Mucosa of gallbladder (tissue), 1 donor: ENCODE results near the gene ZFP42. TPM values are rescaled to one million over a fixed set of nuclear protein-coding genes. Genes with fewer than 3 reads are reported as not detected.
"Not testable (repeated sequence)": the region's sequence is repeated elsewhere in the genome, so short reads cannot be mapped to it uniquely, and the experiment has no call there.

Experiments
- DNase-seq: peaks from one replicate; pipeline ENCODE4 v3.0.0-alpha.2; 2020; ENCODE audit warnings: low spot score
- total RNA-seq: library from RNA; stranded (reverse); gene quantifications from one replicate; pipeline ENCODE4 v1.2.1, GENCODE V29; 2021
- donor health status: DM: no; HTN: no; CAD: no.

ZFP42 gene
- total RNA-seq, 1 donor from 2014 or later = 0.09 TPM

DNA sequence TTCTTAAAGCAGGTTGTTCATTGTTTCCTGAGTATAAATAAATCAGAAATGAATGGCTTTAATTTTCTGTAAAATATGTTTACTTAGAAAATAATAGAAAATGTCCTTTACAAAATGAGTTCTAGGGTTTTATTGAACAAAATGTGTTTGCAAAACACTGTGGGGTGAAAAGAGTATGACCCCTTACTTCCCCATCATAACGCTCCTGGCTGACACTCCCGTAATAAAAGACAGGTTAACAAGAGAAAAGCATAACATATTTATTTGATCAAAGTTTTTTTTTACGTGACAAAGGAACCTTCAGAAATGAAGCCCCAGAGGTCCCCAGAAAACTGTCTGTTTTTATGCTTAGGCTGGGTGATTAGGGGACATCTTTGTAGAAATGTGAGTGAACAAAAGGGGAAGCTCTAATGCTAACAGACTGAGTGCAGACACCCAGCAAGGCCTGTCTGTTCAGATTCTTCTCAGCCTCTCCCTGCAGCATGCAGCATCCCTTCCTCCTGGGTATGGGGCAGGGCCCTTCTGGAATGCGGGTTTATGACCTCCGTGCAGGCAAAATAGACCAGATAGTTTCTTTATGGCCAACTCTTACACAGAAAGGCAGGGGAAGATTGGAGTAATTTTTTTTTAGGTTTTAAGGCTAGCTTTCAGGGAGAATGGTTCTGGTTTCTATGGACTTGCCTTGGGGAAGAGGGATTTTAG, 26.1 kb downstream of the ZFP42 start:
- DNase-seq = no peak

DNA sequence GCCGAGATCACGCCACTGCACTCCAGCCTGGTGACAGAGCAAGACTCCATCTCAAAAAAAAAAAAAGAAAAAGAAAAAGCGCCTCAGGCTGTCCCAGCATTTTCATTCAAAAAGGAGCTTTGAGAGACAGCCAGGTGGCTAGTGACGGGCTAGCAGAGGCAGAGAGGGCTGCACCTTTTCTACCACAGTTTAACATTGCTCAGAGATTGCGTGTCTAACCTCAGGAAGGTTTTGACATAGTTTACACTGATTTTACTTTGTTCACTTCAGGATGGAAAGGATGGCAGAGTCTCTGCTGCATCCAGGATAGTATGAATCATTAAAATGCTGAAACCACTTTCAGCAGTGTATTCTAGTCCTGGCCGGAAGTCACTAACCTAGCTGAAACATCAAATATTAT, 28.1 kb downstream of the ZFP42 start:
- no peak for DNase-seq

DNA sequence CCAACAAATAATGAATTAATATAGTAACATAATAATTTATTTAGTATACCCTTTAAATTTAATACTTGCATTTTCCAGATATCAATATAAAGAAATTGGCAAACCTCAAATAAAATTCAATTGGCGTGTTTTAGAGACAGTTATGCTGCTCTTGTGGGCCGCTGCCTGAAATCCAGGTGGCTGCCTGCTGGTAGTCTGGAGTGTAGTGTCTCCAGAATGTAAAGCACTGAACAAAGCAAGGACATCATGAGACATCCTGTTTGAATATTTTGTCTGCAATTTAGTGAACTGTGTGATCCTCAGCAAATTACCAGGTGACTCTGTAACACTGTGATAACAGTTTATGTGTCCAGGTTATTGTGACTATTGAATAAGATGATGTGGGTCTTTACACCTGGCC, 29.9 kb downstream of the ZFP42 start:
- no peak for DNase-seq

DNA sequence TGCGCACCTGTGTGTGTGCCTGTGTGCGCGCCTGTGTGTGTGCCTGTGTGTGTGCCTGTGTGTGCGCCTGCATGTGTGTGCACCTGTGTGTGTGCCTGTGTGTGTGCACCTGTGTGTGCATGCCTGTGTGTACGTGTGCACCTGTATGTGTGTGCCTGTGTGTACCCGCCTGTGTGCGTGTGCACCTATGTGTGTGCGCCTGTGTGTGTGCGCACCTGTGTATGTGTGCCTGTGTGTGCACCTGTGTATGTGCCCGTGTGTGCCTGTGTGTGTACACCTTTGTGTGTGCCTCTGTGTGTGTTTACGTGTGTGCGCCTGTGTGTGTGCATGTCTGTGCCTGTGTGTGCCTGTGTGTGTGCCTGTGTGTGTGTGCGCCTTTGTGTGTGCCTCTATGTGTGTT, 33.5 kb downstream of the ZFP42 start:
- DNase-seq = no peak

DNA sequence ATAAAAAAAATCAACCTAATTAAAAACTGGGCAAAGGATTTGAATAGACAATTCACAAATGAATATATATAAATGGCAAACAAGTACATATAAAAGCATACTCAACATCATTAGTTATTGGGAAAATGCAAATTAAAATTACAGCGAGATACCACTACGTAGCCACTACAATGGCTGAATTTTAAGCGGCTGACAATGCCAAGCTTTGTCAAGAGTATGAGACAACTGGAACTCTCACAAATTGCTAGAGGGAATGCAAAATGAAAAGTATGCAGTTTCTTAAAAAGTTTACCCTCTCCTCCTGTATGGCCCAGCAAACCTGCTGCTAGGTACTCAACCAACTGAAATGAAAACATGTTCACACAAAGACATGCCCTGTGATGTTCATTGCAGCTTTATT, 34.8 kb downstream of the ZFP42 start:
- no peak for DNase-seq

DNA sequence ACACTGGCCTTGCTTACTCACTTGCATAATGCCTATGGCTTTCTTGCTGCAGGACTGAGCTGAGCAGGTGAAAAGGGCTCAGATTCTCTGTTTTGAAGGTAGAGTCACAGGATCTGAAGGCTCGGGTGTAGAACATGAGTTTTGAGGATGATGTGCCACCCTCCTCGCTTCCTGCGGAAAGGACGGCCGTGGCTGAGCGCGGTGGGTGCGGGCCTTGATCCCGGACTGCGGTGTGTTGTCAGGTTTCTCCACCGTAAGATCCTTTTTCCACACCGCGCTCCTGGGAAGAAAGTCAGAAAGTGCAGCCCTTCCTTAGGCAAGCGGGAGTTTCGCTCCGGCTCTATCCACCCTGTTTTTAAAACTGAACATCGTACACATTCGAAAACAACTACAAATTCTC, 36.2 kb downstream of the ZFP42 start:
- DNase-seq = no peak

DNA sequence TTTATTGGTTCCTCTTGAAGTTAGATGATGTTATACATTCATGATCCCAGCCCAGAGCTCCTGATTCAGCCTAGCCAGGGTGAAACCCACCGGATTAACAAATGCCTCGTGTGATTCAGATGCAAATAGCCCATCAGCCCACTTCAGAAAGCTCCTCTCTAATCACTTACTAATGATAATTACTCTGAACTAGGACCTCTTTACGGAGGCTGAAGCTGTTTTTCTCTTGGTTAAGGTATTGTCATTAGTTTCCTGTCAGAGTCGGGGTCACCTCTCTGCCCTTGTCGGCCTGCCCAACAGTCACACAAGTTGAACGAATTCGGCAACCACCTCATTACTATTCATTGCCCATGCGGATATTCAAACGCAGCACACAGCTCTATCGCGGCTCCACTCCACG, 36.6 kb downstream of the ZFP42 start:
- no peak for DNase-seq

DNA sequence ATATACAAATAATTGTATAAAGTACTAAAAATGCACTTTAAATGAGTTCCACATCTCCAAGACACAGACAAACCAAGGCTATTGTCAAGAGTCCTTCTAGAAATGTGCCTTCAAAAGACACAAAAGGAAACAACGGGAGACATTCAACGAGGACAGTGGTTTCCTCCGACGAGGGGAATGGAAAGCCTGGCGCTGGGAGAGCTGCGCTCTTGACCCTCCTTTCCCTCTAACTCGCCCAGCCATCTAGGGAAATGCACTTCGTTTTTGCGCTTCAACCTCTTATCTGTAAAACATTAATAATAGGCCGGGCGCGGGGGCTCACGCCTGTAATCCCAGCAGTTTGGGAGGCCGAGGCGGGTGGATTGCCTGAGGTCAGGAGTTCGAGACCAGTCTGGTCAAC, 37.0 kb downstream of the ZFP42 start:
- DNase-seq = no peak

DNA sequence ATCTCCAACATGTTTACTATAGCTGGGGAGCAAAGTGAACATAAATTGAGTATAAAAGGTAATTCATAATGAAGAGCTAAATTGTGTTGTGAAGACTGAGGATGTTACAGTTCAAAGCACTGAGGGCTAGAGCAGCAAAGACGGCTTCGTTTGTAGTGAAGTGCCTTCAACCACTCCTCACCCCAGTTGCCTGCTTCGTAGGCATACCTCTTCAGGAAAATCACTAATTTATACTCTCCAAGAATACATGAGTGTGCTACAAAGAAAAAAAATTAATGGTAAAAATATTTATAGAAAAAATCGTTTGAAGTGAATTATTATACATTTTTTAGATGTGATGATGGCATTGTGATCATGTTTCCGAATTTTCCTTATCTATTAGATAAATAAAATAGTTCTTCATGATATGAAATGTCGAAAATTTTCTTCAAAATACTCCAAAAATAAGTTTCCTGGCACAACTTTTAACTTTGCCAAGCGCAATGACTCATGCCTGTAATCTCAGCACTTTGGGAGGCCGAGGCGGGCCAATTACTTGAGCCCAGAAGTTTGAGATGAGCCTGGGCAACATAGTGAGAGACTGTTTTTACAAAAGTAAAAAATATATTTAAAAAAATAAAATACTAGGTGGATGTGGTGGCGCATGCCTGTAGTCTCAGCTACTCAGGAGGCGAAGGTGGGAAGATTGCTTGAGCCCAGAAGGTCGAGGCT, 41.6 kb downstream of the ZFP42 start:
- no peak for DNase-seq

DNA sequence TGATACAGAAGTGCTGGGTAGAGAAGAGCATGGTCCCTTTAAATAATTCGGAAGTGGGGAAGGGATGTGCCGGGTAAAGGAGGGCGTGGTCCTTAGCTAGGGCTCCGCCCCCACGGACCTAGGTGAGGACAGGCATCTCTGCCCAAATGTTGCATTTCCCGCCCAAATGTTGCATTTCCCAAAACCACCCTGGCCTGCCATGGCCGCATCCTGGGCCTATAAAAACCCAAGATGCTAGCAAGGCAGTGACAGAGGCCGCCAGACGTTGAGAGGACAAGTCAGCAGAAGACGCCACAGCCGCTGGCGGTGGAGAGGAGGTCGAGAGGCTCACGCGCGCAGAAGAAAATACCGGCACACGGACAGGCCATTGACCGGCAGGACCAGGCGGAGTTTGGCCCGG, 46.1 kb downstream of the ZFP42 start:
- DNase-seq = no peak

DNA sequence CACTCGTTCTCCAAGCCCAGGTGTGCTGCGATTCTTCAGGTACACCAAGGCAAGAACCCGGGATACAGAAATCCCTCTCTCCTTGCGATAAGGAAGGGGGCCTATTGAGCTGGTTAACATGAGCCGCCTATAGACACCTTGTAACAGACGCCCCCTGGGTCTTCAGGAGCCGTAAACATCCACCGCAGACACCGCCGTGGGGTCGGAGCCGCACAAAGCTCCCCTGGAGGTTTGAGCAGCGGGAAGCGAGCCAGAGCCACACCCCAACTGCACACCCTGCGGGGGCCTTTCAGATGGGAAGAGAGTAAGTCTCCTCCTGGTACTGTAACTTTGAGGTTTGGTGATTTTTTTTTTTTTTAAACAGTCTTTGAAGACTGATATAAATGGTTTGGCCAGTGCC, 46.6 kb downstream of the ZFP42 start:
- no peak for DNase-seq

DNA sequence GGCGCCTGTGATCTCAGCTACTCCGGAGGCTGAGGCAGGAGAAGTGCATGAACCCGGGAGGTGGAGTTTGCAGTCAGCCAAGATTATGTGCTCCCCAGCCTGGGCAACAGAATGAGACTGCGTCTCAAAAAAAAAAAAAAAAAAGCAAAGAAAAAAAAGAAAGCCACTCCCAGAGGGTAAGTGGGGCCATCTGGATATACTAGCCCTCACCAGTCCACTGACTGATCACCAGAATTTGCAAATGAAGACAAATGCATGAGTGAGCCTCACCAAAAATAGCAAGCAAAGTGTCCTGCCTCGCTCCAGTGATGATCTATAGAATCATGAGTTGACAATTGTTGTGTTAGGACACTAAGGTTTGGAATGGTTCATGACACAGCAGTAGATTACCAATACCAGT, 47.6 kb downstream of the ZFP42 start:
- no peak for DNase-seq

DNA sequence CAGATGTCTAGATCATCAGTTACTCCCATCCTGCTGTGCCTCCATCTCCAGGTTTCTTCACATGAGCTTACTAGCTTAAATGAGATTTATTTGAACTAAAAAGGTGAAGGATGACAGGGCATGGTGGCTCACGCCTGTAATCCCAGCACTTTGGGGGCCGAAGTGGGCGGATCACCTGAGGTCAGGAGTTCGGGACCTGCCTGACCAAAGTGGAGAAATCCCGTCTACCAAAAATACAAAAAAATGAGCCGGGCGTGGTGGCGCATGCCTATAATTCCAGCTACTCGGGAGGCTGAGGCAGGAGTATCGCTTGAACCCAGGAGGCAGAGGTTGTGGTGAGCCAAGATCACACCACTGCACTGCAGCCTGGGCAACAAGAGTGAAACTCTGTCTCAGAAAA, 49.9 kb downstream of the ZFP42 start:
- not testable (repeated sequence) for DNase-seq

DNA sequence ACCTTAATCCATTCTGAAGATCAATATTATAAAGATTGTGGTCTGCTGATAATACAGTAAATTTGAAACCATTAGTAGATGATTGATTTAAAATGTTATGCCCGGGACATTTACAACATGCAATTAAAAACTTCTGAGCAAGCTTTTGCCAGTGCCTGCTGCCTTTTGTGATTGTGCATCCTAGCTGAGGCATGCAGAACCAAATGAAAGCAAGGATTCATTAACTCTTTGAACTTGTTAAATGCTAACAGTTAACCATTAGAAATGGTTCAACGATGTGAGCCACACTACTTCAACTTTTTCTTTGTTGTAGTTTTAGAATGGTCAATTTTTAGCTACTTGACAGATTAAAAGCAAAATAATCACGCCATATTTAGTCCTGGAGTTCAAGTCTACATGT, 51.1 kb downstream of the ZFP42 start:
- no peak for DNase-seq

DNA sequence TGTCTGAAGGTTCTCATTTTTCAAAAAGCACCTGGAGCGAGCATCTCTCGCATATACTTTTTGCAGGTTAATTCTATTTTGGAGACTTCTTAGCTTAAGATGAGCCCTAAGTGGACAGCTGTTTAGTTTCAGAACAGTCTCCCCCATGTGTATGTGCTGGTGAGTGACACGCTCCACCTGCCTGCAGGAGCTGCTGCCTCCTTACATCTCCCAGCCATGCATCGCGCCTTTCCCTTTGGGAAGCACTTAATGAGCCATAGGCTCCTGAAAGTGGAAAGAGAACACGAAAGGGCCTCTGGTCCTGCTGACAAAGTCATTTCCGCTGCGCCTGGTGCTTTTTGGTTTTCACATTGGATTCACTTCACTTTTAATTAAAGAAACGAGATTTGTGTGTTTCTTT, 57.7 kb downstream of the ZFP42 start:
- DNase-seq = no peak

Other genes with a start within 250 kb of the ZFP42 start
- 0.26 TPM for gene TRIML2, start 113.8 kb downstream of the ZFP42 start, total RNA-seq
- not detected for gene TRIML1, start 143.7 kb downstream of the ZFP42 start, total RNA-seq